ENCODE data around the gene PARD3. TPM values are rescaled to one million over a fixed set of nuclear protein-coding genes. Genes with fewer than 3 reads are reported as not detected.

PARD3 gene
- total RNA-seq, 1 donor from 2014 or later = 0.11 TPM

DNA sequence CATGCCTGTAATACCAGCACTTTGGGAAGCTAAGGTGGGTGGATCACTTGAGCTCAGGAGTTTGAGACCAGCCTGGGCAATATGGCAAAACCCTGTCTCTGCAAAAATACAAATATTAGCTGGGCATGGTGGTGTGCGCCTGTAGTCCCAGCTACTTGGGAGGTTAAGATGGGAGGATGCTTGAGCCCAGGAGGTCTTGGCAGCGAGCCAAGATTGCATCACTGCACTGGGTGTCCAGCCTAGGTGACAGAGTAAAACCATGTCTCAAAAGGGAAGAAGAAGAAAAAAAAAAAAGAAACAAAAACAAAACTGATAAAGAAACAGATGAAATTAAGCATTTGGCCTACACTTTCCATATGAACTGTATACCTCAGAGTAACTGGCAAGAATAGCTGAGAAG lies 319.2 kb downstream of the PARD3 start:
- Mint-ChIP-seq H3K4me1 (no peaks in the 10 kb centered on the region), H3K4me3 (no peak overlapping the region), H3K9me3 (no peaks in the 10 kb centered on the region), H3K27me3 (no peaks in the 10 kb centered on the region), H3K36me3 (ENCODE audit: low read depth) (no peaks in the 10 kb centered on the region), H3K27ac (no peak overlapping the region)
- ATAC-seq (ENCODE audit: low read depth) (no peak), DNase-seq (no peak)
- ChIA-PET CTCF (no interaction called here), POLR2A (no interaction called here)
- TF ChIP-seq, protein P1, sequence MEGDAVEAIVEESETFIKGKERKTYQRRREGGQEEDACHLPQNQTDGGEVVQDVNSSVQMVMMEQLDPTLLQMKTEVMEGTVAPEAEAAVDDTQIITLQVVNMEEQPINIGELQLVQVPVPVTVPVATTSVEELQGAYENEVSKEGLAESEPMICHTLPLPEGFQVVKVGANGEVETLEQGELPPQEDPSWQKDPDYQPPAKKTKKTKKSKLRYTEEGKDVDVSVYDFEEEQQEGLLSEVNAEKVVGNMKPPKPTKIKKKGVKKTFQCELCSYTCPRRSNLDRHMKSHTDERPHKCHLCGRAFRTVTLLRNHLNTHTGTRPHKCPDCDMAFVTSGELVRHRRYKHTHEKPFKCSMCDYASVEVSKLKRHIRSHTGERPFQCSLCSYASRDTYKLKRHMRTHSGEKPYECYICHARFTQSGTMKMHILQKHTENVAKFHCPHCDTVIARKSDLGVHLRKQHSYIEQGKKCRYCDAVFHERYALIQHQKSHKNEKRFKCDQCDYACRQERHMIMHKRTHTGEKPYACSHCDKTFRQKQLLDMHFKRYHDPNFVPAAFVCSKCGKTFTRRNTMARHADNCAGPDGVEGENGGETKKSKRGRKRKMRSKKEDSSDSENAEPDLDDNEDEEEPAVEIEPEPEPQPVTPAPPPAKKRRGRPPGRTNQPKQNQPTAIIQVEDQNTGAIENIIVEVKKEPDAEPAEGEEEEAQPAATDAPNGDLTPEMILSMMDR (IDR thresholded peaks at IDR 0.05) = no peak
- intact Hi-C loops (cut with micrococcal nuclease) = no loop called here

- no peaks in the 10 kb centered on the region for H3K9me3 Mint-ChIP-seq
- no peaks in the 10 kb centered on the region for H3K4me1 Mint-ChIP-seq
Measured at GRCh38 chr10:34494012-34494411, 321.1 kb downstream of the PARD3 start.

DNA sequence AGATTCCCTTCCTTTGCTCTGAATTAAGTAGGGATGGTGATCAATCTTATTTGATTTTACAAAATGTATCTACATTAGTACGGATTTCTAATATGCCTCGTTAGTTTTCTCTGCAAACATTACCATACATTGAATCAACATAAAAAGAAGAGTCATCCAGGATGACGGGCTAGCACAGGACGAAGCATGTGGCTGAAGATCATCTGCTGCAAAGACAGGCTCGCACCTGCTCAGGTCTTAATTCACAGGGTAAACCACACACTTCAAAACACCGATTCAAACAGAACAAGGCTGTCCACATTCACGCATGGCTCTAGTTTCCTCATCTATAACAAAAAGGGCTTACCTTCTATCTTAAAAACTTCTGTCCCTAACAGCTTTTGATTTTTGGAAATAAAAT lies 323.0 kb downstream of the PARD3 start:
- H3K4me1 Mint-ChIP-seq = no peaks in the 10 kb centered on the region
- no peak overlapping the region for H3K4me3 Mint-ChIP-seq
- intact Hi-C loops (cut with micrococcal nuclease) = no loop called here
- TF ChIP-seq, protein P1 (IDR thresholded peaks at IDR 0.05) = no peak
- CTCF ChIA-PET = no interaction called here
- ATAC-seq (ENCODE audit: low read depth) (no peak), DNase-seq (no peak)
- H3K9me3 Mint-ChIP-seq = no peaks in the 10 kb centered on the region
- POLR2A ChIA-PET = no interaction called here
- H3K27me3 Mint-ChIP-seq = no peaks in the 10 kb centered on the region
- no peak overlapping the region for H3K27ac Mint-ChIP-seq
- H3K36me3 Mint-ChIP-seq (ENCODE audit: low read depth) = no peaks in the 10 kb centered on the region

More at GRCh38 chr10:34494012-34494411, 321.1 kb downstream of the PARD3 start:
- Mint-ChIP-seq H3K27me3 (no peaks in the 10 kb centered on the region), H3K36me3 (ENCODE audit: low read depth) (no peaks in the 10 kb centered on the region), H3K4me3 (no peak overlapping the region), H3K27ac (no peak overlapping the region)
- intact Hi-C loops (cut with micrococcal nuclease) = no loop called here
- ChIA-PET CTCF (no interaction called here), POLR2A (no interaction called here)
- no peak for ATAC-seq (ENCODE audit: low read depth)
- TF ChIP-seq, protein P1 (IDR thresholded peaks at IDR 0.05) = no peak
- DNase-seq = no peak

GRCh38 chr10:34491678-34492077 lies 323.4 kb downstream of the PARD3 start:
- TF ChIP-seq, protein P1 (IDR thresholded peaks at IDR 0.05) = no peak
- intact Hi-C loops (cut with micrococcal nuclease) = no loop called here
- Mint-ChIP-seq H3K9me3 (no peaks in the 10 kb centered on the region), H3K27ac (no peak overlapping the region), H3K4me1 (no peaks in the 10 kb centered on the region), H3K4me3 (no peak overlapping the region), H3K27me3 (no peaks in the 10 kb centered on the region), H3K36me3 (ENCODE audit: low read depth) (no peaks in the 10 kb centered on the region)
- no peak for DNase-seq
- ChIA-PET CTCF (no interaction called here), POLR2A (no interaction called here)
- no peak for ATAC-seq (ENCODE audit: low read depth)

DNA sequence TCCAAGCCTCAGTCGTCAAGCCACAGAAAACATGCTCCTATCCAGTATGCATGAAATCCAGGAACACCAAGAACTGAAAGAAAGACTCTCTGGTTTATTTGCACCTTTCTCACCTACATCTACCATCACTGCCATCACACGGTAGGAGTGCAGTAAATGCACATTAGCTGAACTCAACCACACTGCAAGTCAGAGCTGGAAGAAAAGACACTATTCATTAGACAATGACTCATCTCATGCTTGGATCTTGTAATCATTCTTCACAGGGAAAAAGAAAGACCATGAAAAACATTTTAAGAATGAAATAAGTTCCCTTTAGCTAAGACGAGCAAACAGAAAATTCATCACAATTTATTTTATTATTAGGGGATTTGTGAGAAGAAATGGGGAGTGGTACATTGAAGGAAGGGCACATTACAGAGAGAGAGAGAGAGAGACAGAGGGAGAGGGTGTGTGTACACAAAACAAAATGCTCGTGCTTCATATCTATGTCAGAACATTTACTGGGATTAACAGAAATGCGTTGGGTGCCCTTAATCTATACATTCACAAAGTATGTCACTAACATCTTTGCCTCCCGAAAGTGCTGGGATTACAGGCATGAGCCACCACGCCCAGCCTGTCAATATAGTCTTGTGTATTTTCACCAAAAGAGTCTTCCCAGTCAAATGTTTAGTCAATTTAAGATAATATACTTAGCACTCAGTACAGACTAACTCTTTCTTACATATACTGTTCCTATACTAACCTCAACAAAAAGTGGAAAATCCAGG lies 324.9 kb downstream of the PARD3 start:
- POLR2A ChIA-PET = no interaction called here
- intact Hi-C loops (cut with micrococcal nuclease) = no loop called here
- no peak for ATAC-seq (ENCODE audit: low read depth)
- no peaks in the 10 kb centered on the region for H3K4me1 Mint-ChIP-seq
- no peaks in the 10 kb centered on the region for H3K36me3 Mint-ChIP-seq (ENCODE audit: low read depth)
- H3K4me3 Mint-ChIP-seq = no peak overlapping the region
- TF ChIP-seq, protein P1 (IDR thresholded peaks at IDR 0.05) = no peak
- H3K27me3 Mint-ChIP-seq = no peaks in the 10 kb centered on the region
- no peaks in the 10 kb centered on the region for H3K9me3 Mint-ChIP-seq
- no peak overlapping the region for H3K27ac Mint-ChIP-seq
- no peak for DNase-seq
- CTCF ChIA-PET = no interaction called here

All from activated B cell treated with CpG ODN at 0.5 μM for 24 hours (primary cell).